ENCODE data around the gene B4GALNT4.
A peak's percentile ranks its signal among the peaks of the same experiment; 100 is the strongest.
"Not testable (repeated sequence)": the region's sequence is repeated elsewhere in the genome, so short reads cannot be mapped to it uniquely, and the experiment has no call there.

The B4GALNT4 gene

DNA sequence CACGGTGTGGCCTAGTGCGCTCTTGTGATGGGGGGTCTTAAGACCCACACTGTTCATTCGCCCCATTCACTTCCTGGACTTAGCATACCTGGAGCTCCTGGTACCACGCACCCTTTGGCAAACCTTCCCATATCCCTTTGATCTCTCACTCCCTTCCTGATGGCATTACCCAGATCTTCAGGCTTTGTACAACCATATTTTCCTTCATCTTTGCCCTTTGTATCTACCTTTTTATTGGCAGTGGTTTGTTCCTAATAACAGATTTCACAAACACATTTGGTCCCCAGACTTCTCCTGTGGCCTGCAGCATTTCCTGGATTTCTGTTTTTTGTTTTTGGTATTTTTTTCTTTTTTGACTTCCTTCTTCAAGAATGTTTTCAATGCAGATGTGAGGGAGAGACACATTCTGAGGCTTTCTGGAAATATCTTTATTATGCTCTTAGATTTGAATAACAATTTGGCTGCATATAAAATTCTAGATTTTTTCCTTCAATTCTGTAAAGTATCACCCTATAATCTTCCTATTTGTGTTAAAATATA lies 32.6 kb upstream of the B4GALNT4 start:
- DNase-seq, result no peak

- no peak for DNase-seq
Observed at GRCh38 chr11:337711-338110, 31.6 kb upstream of the B4GALNT4 start.

DNA sequence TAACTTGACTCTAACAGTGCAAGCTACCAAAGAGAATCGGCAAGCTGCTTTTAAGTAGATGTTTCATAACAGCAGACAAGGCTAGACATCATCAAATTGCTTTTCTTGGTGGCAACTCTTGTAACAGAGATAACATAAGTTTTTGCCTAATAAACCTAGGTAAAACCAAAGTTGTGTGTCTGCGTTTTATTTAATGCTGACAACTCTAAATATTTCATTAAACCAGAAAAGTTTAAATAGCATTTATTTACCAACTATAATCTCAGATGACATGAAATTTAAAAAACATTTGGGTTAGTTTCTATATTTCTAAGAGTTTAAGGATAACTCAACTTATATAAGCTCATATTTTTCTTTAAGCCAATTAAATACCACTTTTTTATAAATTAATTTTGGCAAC lies 29.3 kb upstream of the B4GALNT4 start:
- DNase-seq, result no peak

GRCh38 chr11:340539-341512 lies 28.5 kb upstream of the B4GALNT4 start:
- DNase-seq, result no peak

GRCh38 chr11:342328-342727 lies 27.0 kb upstream of the B4GALNT4 start:
- no peak for DNase-seq

DNA sequence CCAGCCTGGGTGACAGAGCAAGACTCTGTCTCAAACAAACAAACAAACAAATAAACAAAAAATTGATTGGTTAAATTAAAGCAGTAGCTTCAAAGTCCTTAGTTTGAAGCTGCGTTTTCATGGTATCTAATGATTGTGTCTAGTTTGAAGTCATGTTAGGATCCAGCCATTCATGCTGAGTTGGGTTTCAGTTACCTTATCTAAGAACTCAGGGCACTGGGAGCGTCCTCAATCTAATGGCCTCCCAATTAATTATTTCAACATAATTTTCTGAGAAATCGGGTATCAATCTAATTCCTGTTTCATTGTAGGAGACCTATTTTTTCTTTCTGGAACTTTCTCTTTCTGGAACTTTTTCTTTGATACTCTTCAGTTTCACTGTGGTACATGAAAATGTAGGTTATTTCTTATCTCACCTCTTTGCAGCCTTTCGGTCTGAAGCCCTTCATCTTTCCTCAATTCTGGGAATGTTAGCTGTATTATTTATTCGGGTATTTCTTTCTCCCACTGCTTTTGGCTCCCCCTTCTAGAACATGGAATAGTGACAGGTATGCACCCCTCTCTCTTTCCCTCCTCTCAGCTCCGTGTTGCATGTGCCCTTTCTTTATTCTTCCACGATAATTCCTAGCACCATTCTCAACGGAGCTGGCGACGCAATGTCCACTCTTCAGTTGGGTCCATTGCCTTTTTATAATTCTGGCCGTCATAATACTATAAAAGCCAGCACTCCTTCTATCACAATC lies 24.3 kb upstream of the B4GALNT4 start:
- DNase-seq, result no peak

DNA sequence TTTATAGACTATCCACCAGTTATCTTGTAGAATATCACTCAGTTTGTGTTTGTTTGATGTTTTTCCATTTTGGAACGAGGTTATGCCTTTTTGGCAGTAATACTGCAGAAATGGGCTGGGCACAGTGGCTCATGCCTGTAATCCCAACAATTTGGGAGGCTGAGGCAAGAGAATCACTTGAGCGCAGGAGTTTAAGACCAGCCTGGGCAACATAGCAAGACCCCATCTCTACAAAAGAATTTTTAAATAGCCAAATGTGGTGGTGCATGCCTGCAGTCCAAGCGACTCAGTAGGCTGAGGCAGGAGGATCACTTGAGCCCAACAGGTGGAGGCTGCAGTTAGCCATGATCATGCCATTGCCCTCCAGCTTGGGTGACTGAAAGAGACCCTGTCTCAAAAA lies 22.8 kb upstream of the B4GALNT4 start:
- no peak for DNase-seq

GRCh38 chr11:349270-349954 lies 19.9 kb upstream of the B4GALNT4 start:
- not testable (repeated sequence) for DNase-seq

GRCh38 chr11:350033-350722 lies 19.1 kb upstream of the B4GALNT4 start:
- not testable (repeated sequence) for DNase-seq

DNA sequence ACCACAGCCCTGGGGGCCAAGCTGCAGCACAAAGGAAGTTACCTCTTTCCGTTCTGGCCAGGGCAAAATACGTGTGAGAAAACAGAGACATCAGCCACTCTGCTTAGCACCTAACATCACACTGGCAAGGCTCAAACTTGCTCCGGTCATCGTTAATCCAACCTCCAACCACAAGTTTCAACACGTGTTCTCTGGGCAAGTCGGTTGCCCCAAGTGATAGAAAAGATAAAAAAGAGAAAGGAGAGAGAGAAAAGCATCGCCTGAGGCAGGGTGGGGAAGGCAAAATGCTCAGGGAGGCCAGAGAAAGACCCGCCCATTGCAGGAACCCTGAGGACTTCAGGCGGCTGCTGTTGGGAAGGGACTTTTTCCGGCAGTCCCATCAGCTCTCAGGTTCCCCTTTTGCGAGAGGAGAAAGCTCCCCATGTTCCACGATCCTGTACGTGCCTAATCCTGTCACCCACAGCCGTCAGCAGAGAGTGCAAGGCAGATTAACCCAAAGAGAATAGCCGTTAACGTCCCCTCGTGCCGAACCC lies 18.5 kb upstream of the B4GALNT4 start:
- DNase-seq, result peak; percentile 79

DNA sequence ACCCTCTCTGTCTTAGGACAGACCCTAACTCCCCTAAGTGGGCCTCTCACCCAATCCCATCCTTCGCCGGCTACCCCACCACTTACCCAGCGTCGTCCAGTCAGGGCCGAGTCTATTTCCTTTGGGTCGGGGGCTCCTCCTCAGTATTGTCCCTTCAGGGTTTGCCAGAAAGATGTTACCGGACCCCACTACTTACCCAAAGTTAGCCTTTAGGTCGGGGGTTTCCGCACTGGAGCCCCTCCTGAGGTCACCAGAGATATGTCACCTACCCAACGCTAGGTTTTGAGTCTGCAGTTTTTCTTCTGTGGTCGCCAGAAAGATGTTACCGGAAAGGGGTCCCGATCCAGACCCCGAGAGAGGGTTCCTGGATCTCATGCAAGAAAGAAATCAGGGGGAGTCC lies 17.9 kb upstream of the B4GALNT4 start:
- no peak for DNase-seq

DNA sequence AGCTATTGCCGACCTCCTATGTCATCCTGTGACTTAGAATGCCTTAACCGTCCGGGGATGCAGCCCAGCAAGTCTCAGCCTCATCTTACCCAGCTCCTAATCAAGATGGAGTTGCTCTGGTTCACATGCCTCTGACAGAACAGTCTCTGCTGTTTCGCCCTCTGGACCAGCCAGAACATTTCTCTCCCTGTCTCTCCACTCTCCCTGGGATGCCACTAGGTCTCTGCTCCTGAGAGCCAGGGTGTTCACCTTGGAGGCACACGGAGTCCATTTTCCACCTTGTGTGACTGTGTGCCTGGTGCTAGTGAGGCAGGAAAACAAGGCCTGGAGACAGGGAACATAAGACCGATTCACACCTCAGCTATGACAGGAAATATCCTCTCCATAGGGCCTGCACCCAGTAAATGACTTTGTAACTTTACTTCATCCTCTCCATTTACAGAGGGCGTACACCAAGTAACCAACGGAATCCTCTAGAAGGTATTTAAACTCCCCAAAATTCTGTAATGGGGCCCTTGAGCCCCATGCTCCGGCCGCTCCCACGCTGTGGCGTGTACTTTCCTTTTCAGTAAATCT lies 16.8 kb upstream of the B4GALNT4 start:
- DNase-seq, result no peak

DNA sequence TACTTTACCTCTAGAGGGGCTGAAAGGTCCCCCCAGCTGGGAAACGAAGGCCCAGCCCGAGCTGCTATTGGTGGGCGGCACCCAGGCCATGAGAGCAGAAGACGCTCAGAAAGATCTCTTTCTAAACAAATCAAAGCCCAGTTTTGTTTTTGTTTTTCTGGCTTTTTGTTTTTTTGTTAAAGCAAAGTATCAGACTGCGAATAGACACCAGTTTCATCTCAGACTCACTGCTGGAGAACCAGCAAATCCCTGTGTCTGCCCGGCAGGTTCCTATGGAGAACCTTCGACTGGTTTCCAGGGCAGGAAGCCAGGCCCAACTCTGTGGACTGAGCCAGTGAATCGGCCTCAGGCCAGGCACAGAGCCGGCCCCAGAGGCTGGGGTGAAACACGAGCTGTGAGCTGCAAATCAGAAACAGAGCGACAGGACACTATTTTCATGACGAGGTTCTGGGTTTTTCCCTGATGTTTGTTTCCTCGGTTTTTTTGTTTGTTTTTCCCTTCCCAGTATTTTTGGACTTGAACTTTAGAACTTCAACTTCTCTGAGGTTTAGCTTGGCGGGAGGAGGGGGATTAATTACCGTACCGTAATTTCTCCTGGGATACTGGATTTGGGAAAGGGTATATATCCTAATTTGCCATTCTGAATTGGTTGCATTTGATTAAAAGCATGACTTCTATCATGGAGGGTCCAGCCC lies 16.0 kb upstream of the B4GALNT4 start:
- DNase-seq, result no peak

DNA sequence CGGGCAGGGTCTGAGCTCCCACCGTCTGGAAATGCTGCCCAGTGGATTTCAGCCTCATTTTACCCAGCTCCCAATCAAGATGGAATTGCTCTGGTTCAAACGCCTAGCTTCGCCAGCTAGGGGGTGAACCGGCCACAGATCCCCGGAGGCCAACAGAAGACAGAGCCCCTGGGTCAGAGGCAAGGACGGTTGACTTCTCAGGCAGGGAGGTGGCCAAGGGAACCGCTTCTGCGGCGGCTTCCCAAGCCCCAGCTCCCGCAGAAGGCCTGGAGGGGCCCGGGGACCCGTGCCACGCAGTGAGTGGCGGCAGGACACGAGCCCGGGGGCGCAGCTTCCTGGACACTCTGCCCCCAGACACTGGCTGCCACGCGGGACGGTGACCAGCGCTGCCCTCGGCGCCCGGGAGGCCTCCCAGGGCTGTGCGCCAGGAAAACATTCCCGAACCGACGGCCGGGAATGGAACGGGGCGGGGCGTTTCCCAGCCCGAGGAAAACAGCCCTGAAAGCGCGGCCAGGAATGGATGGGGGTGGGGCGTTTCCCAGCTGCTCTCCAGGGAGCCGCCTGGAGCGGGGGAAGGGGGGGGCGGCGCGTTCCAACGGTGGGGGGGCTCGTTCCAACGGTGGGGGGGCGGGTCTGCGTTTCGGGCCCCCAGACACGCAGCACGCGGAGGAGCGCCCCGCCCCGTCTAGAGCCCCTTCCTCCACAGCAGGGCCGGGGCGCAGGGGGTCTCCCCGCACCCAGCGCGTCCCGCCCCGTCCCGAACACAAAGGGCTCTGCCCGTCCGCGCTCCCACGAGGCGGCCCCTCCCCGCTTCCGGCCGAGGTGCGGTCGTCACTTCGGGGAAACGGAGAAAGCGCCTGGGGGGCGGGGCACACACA lies 13.5 kb upstream of the B4GALNT4 start:
- peak; percentile 9 for DNase-seq

- DNase-seq, result no peak
Observed at GRCh38 chr11:356610-357009, 12.7 kb upstream of the B4GALNT4 start.

GRCh38 chr11:357582-357981 lies 11.7 kb upstream of the B4GALNT4 start:
- no peak for DNase-seq

GRCh38 chr11:358129-358800 lies 11.0 kb upstream of the B4GALNT4 start:
- no peak for DNase-seq

DNA sequence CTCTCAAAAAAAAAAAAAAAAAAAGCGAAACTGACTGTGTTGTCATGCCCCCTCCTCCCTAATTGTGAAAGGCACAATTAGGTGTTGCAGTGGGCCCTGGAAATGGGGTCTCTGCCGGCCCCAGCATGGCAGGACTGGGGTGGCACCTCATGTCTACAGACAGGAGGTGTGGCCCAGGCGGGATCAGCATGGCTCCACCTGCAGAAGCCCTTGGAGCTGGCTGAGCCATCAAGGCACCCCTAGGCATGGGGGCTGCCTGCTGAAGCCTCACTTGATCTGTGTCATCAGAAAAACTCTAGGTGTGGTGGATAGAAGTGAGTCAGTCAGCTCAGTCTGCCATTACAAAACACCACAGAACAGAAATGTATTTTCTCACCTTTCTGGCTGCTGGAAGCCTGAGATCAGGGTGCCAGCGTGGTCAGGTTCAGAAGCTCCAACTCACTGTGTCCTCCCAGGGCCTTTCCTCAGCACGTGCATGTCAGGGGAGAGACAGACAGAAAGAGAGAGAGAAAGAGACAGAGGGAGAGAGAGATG lies 10.1 kb upstream of the B4GALNT4 start:
- DNase-seq, result no peak

All from GF-D8 (cell line).